HL-60 (cell line): ENCODE measurements around the gene CHD2.

Source experiments
- CTCF ChIP-seq: IDR thresholded peaks from one replicate; pipeline ENCODE4 v1.5.1; 2011; ENCODE audit warnings: low read length, control low read depth, inconsistent platforms; ENCODE audit not compliant: insufficient read depth
- REST ChIP-seq: IDR thresholded peaks from 2 replicates; pipeline ENCODE4 v1.6.1; 2012; ENCODE audit warnings: low read depth; ENCODE audit not compliant: insufficient replicate concordance
- SPI1 ChIP-seq: IDR thresholded peaks from 2 replicates; pipeline ENCODE4 v1.6.1; 2012; ENCODE audit warnings: low read depth, mild to moderate bottlenecking, borderline replicate concordance

- TF ChIP-seq REST (no peak), CTCF (no peak), SPI1 (no peak)
These were observed 7.9 kb upstream of the CHD2 start for GRCh38 chr15:92892201-92892555.
